ENCODE data around the gene TBCCD1.
A peak's percentile ranks its signal among the peaks of the same experiment; 100 is the strongest.
"Not testable (repeated sequence)": the region's sequence is repeated elsewhere in the genome, so short reads cannot be mapped to it uniquely, and the experiment has no call there.

Gene TBCCD1

GRCh38 chr3:186596568-186597287 is 29.6 kb upstream of the TBCCD1 start:
- peak; percentile 9 for DNase-seq

- DNase-seq: no peak
Measured at GRCh38 chr3:186594591-186595113, 27.5 kb upstream of the TBCCD1 start.

GRCh38 chr3:186593862-186594261 is 26.7 kb upstream of the TBCCD1 start:
- DNase-seq: no peak

GRCh38 chr3:186592682-186593081 is 25.5 kb upstream of the TBCCD1 start:
- DNase-seq: no peak

- no peak for DNase-seq
Measured at GRCh38 chr3:186590580-186591295, 23.6 kb upstream of the TBCCD1 start.

GRCh38 chr3:186589856-186590579 is 22.9 kb upstream of the TBCCD1 start:
- no peak for DNase-seq

GRCh38 chr3:186589121-186589520 is 22.0 kb upstream of the TBCCD1 start:
- peak; percentile 12 for DNase-seq

GRCh38 chr3:186588632-186589031 is 21.5 kb upstream of the TBCCD1 start:
- DNase-seq: no peak

- DNase-seq: no peak
Measured at GRCh38 chr3:186587183-186587582, 20.0 kb upstream of the TBCCD1 start.

GRCh38 chr3:186586245-186586644 is 19.1 kb upstream of the TBCCD1 start:
- not testable (repeated sequence) for DNase-seq

- no peak for DNase-seq
Measured at GRCh38 chr3:186583831-186584230, 16.7 kb upstream of the TBCCD1 start.

GRCh38 chr3:186582541-186582940 is 15.4 kb upstream of the TBCCD1 start:
- no peak for DNase-seq

GRCh38 chr3:186580785-186581184 is 13.6 kb upstream of the TBCCD1 start:
- no peak for DNase-seq

GRCh38 chr3:186577521-186577920 is 10.4 kb upstream of the TBCCD1 start:
- DNase-seq: no peak

GRCh38 chr3:186571644-186572013 is 4.5 kb upstream of the TBCCD1 start:
- DNase-seq: no peak

GRCh38 chr3:186570941-186571643 is 4.0 kb upstream of the TBCCD1 start:
- DNase-seq: no peak

GRCh38 chr3:186570096-186570940 is 3.2 kb upstream of the TBCCD1 start, which contains the start of gene DNAJB11:
DNAJB11 (plus strand) TSS chr3:186570720; CDS start chr3:186570898, 178 bp downstream.
- DNase-seq: peak; percentile 100

- DNase-seq: no peak
Measured at GRCh38 chr3:186569779-186570095, 2.6 kb upstream of the TBCCD1 start.

GRCh38 chr3:186569361-186569760 is 2.2 kb upstream of the TBCCD1 start:
- DNase-seq: not testable (repeated sequence)

GRCh38 chr3:186566772-186567071 is 417 bp downstream of the TBCCD1 start:
- DNase-seq: no peak

- no peak for DNase-seq
Measured at GRCh38 chr3:186564586-186564985, 2.6 kb downstream of the TBCCD1 start.

Measured in fibroblast of skin of scalp (primary cell).